NB4 (cell line): ENCODE data around the gene BRSK2.

Experiments
- CTCF ChIP-seq: IDR thresholded peaks from one replicate; pipeline ENCODE4 v1.5.1; 2012; ENCODE audit warnings: low read depth, low read length
- POLR2A ChIP-seq: IDR thresholded peaks from 2 replicates; pipeline ENCODE4 v1.6.1; 2011; ENCODE audit warnings: mild to moderate bottlenecking; ENCODE audit not compliant: insufficient read length; ENCODE audit errors: extremely low read depth

GRCh38 chr11:1459764-1460395, 70.1 kb downstream of the BRSK2 start:
- TF ChIP-seq CTCF (no peak), POLR2A (no peak)
